ENCODE data around the gene NFKBIB.

NFKBIB gene

DNA sequence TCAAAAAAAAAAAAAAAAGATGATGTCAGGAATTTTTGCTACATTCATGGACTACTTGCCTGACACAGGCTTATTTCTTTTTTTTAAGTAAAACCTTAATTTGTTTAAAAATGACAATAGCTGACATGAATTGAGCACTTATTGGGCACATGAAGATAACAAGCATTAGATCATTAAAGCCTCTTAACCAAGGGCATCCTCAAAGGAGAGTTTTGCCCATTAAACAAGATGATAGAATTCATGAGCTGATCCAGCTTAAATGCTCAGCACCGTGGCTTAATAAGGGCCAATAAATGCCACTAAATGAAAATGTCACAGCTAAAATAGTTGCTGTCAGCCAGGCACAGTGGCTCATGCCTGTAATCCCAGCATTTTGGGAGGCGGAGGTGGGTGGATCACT is 56.5 kb downstream of the NFKBIB start:
- no peak for DNase-seq (ENCODE audit: extremely low read depth, low read depth)
- TF ChIP-seq, protein P1, sequence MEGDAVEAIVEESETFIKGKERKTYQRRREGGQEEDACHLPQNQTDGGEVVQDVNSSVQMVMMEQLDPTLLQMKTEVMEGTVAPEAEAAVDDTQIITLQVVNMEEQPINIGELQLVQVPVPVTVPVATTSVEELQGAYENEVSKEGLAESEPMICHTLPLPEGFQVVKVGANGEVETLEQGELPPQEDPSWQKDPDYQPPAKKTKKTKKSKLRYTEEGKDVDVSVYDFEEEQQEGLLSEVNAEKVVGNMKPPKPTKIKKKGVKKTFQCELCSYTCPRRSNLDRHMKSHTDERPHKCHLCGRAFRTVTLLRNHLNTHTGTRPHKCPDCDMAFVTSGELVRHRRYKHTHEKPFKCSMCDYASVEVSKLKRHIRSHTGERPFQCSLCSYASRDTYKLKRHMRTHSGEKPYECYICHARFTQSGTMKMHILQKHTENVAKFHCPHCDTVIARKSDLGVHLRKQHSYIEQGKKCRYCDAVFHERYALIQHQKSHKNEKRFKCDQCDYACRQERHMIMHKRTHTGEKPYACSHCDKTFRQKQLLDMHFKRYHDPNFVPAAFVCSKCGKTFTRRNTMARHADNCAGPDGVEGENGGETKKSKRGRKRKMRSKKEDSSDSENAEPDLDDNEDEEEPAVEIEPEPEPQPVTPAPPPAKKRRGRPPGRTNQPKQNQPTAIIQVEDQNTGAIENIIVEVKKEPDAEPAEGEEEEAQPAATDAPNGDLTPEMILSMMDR (IDR thresholded peaks at IDR 0.05; ENCODE audit: low read depth, low read length, missing control alignments) = no peak
- H3K4me3 ChIP-seq (replicated peaks; ENCODE audit: low read depth, low read length) = no peak overlapping the region

- no peak overlapping the region for H3K4me3 ChIP-seq (replicated peaks; ENCODE audit: low read depth, low read length)
- DNase-seq (ENCODE audit: extremely low read depth, low read depth) = no peak
Measured at GRCh38 chr19:38958301-38958700, 58.5 kb downstream of the NFKBIB start.

More at GRCh38 chr19:38958301-38958700, 58.5 kb downstream of the NFKBIB start:
- TF ChIP-seq, protein P1 (IDR thresholded peaks at IDR 0.05; ENCODE audit: low read depth, low read length, missing control alignments) = no peak
